PC-9 (cell line): ENCODE measurements around the gene ALKBH6. TPM values are rescaled to one million over a fixed set of nuclear protein-coding genes. Genes with fewer than 3 reads are reported as not detected.

Source experiments
- BruUV-seq: library from RNA; stranded (reverse); fragments of 400-500 nt; replicated peaks from 2 replicates; lab custom pipeline; 2021; lab: Mats Ljungman, UMichigan
- CTCF ChIA-PET: fragments of 300-600 bp; sonication (Branson Sonifier 250); formaldehyde crosslinking; loops from one replicate; lab custom pipeline; 2022; ENCODE audit warnings: antibody characterized with exemption; lab: Charles Lee
- POLR2A ChIA-PET: fragments of 300-600 bp; sonication (Branson Sonifier 250); formaldehyde crosslinking; loops from one replicate; lab custom pipeline; 2022; ENCODE audit warnings: antibody characterized with exemption; ENCODE audit not compliant: unreplicated experiment; lab: Charles Lee
- DNase-seq, 2 experiments: peaks; one replicate each; pipeline versions ENCODE4 v3.0.0 to v3.0.0-alpha.2; 2015 to 2022; ENCODE audit warnings: mixed read lengths in 1 of 2
- H2AFZ ChIP-seq: fragments of 200-600 bp; sonication (generic); 2 replicates; pipeline ENCODE4 v1.8.1; 2017; ENCODE audit warnings: antibody characterized with exemption
- H3F3A ChIP-seq: fragments of 200-600 bp; sonication (generic); 2 replicates; pipeline ENCODE4 v1.8.1; 2017; ENCODE audit warnings: antibody characterized with exemption, mild to moderate bottlenecking, low read depth; ENCODE audit not compliant: insufficient read depth
- H3K27ac ChIP-seq: fragments of 200-600 bp; sonication (generic); 2 replicates; pipeline ENCODE4 v1.6.1; 2016; ENCODE audit warnings: mixed run types
- H3K27me3 ChIP-seq: fragments of 200-600 bp; sonication (generic); 2 replicates; pipeline ENCODE4 v1.6.1; 2016; ENCODE audit warnings: low read depth, mixed run types; ENCODE audit not compliant: insufficient read depth
- H3K36me3 ChIP-seq: fragments of 200-600 bp; sonication (generic); 2 replicates; pipeline ENCODE4 v1.6.1; 2016; ENCODE audit warnings: low read depth, mixed run types
- H3K4me1 ChIP-seq: fragments of 200-600 bp; sonication (generic); replicated peaks from 2 replicates; pipeline ENCODE4 v1.6.1; 2016; ENCODE audit warnings: mixed run types; ENCODE audit not compliant: insufficient read depth
- H3K4me2 ChIP-seq: fragments of 200-600 bp; sonication (generic); 2 replicates; pipeline ENCODE4 v1.6.1; 2017; ENCODE audit warnings: mixed run types
- H3K4me3 ChIP-seq: fragments of 200-600 bp; sonication (generic); 2 replicates; pipeline ENCODE4 v1.6.1; 2016; ENCODE audit warnings: mixed run types
- H3K79me2 ChIP-seq: fragments of 200-600 bp; sonication (generic); 2 replicates; pipeline ENCODE4 v1.6.1; 2017; ENCODE audit warnings: low read depth, mixed run types
- H3K9me2 ChIP-seq: fragments of 200-600 bp; sonication (generic); 2 replicates; pipeline ENCODE4 v1.8.1; 2017; ENCODE audit warnings: mild to moderate bottlenecking; ENCODE audit not compliant: insufficient read depth
- H3K9me3 ChIP-seq: fragments of 200-600 bp; sonication (generic); 2 replicates; pipeline ENCODE4 v1.8.1; 2016; ENCODE audit warnings: low read depth; ENCODE audit not compliant: insufficient read depth
- H4K20me1 ChIP-seq: fragments of 200-600 bp; sonication (generic); 2 replicates; pipeline ENCODE4 v1.8.1; 2017; ENCODE audit not compliant: insufficient read depth
- CTCF ChIP-seq: fragments of 200-600 bp; sonication (generic); conservative IDR thresholded peaks from 2 replicates; pipeline ENCODE4 v1.6.1; 2017; ENCODE audit warnings: mixed run types, antibody characterized with exemption, mild to moderate bottlenecking, moderate library complexity
- EZH2 ChIP-seq: fragments of 200-600 bp; sonication (generic); IDR thresholded peaks from 2 replicates; pipeline ENCODE4 v1.8.0; 2017; ENCODE audit warnings: antibody characterized with exemption, low read depth
- intact Hi-C: fragments of 100-400 bp; cut with micrococcal nuclease; formaldehyde crosslinking; loops from one replicate; pipeline ENCODE4 v1.10.0; 2022; ENCODE audit not compliant: unreplicated experiment
- total RNA-seq: library from RNA; stranded (reverse); gene quantifications from 2 replicates; pipeline ENCODE4 v1.2.3, GENCODE V29; 2021

ALKBH6 gene
- total RNA-seq, 1 experiment from 2014 or later, result 55.1 TPM

- H3K36me3 ChIP-seq, result no peaks in the 10 kb centered on the region
- no peak overlapping the region for H3K4me3 ChIP-seq
- H4K20me1 ChIP-seq, result no peaks in the 10 kb centered on the region
- POLR2A ChIA-PET, result no interaction called here
- no peak overlapping the region for H3K27ac ChIP-seq
- H3K9me3 ChIP-seq, result no peaks in the 10 kb centered on the region
- 0 out of 2 replicates have a peak, but pooled peaks cover 2% of the 10 kb centered on the region for H3K4me1 ChIP-seq
- no peaks in the 10 kb centered on the region for H3K27me3 ChIP-seq
- no peak for TF ChIP-seq CTCF
- TF ChIP-seq EZH2, result no peak
- no peaks in the 10 kb centered on the region for H3K9me2 ChIP-seq
- no peak for DNase-seq
- H3K79me2 ChIP-seq, result no peaks in the 10 kb centered on the region
- CTCF ChIA-PET, result no interaction called here
- H2AFZ ChIP-seq, result no peak overlapping the region
- peaks cover 10% of the 10 kb centered on the region; the same call in 1 of the 2 replicates for H3F3A ChIP-seq
- H3K4me2 ChIP-seq, result no peak overlapping the region
- BruUV-seq, result no TSS peak
- intact Hi-C loops, result no loop called here
Observed at GRCh38 chr19:36047835-36048234, 33.8 kb upstream of the ALKBH6 start.

- no TSS peak for BruUV-seq
Observed at GRCh38 chr19:36046443-36047050, 32.5 kb upstream of the ALKBH6 start.

GRCh38 chr19:36043952-36044351 lies 29.9 kb upstream of the ALKBH6 start:
- peaks cover 9% of the 10 kb centered on the region; the same call in 1 of the 2 replicates for H3F3A ChIP-seq
- intact Hi-C loops, result no loop called here
- H3K27me3 ChIP-seq, result no peaks in the 10 kb centered on the region
- TF ChIP-seq EZH2, result no peak
- no peak for TF ChIP-seq CTCF
- no peaks in the 10 kb centered on the region for H3K9me2 ChIP-seq
- no peak overlapping the region for H3K27ac ChIP-seq
- ChIA-PET CTCF (interaction anchor here (0.7 kb wide), 1 partner anchor 71 kb away, joined by 3 read pairs; no protein-coding TSS in a partner anchor), POLR2A (no interaction called here)
- no peak for DNase-seq
- H2AFZ ChIP-seq, result no peak overlapping the region
- no peak overlapping the region for H3K4me3 ChIP-seq
- no TSS peak for BruUV-seq
- H4K20me1 ChIP-seq, result no peaks in the 10 kb centered on the region
- H3K4me1 ChIP-seq, result peaks cover 8% of the 10 kb centered on the region
- no peak overlapping the region for H3K4me2 ChIP-seq
- H3K79me2 ChIP-seq, result no peaks in the 10 kb centered on the region
- H3K36me3 ChIP-seq, result no peaks in the 10 kb centered on the region
- H3K9me3 ChIP-seq, result no peaks in the 10 kb centered on the region

More at GRCh38 chr19:36046443-36047050, 32.5 kb upstream of the ALKBH6 start:
- intact Hi-C loops, result no loop called here
- TF ChIP-seq EZH2 (no peak), CTCF (no peak)
- CTCF ChIA-PET, result no interaction called here
- Histone ChIP-seq H3K4me2 (no peak overlapping the region), H3K9me3 (no peaks in the 10 kb centered on the region), H3K27ac (no peak overlapping the region), H3K27me3 (no peaks in the 10 kb centered on the region), H3K4me3 (no peak overlapping the region), H3F3A (peaks cover 1% of the 10 kb centered on the region; the same call in 1 of the 2 replicates), H3K4me1 (peaks cover 2% of the 10 kb centered on the region), H3K79me2 (no peaks in the 10 kb centered on the region), H2AFZ (no peak overlapping the region), H3K9me2 (no peaks in the 10 kb centered on the region), H4K20me1 (no peaks in the 10 kb centered on the region), H3K36me3 (no peaks in the 10 kb centered on the region)
- DNase-seq, result no peak
- POLR2A ChIA-PET, result no interaction called here
